Measurements from ENCODE around the gene PRKCB.

Gene PRKCB

GRCh38 chr16:23967775-23968174, 132.0 kb downstream of the PRKCB start:
- DNase-seq (ENCODE audit: low read depth, low spot score) = no peak
- CTCF ChIA-PET = no interaction called here
- POLR2A ChIA-PET = no interaction called here
- H3K4me3 ChIP-seq (ENCODE audit: low read depth, low read length) = no peak overlapping the region
- TF ChIP-seq, protein P1, sequence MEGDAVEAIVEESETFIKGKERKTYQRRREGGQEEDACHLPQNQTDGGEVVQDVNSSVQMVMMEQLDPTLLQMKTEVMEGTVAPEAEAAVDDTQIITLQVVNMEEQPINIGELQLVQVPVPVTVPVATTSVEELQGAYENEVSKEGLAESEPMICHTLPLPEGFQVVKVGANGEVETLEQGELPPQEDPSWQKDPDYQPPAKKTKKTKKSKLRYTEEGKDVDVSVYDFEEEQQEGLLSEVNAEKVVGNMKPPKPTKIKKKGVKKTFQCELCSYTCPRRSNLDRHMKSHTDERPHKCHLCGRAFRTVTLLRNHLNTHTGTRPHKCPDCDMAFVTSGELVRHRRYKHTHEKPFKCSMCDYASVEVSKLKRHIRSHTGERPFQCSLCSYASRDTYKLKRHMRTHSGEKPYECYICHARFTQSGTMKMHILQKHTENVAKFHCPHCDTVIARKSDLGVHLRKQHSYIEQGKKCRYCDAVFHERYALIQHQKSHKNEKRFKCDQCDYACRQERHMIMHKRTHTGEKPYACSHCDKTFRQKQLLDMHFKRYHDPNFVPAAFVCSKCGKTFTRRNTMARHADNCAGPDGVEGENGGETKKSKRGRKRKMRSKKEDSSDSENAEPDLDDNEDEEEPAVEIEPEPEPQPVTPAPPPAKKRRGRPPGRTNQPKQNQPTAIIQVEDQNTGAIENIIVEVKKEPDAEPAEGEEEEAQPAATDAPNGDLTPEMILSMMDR (IDR thresholded peaks at IDR 0.05; ENCODE audit: insufficient read depth, low read length, missing control alignments) = no peak

DNA sequence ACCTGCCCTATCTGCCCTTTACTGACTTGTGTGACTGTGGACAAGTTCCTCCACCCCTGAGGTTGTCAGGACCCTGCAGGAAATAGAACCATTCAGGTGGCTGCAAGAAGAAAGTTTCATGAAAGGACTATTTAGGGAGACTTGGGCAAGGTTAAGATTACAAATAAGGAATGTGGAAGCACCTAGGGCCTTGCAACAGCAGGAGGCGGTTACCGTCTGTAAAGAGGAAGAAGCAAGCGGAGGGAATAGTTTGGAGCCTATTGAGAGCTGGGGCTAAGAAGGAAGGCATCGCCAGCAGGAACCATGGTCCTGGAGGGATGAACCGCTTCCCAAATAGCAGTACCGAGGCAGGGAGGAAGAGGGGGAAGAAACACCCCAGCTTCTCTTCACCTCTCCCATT, 132.4 kb downstream of the PRKCB start:
- ChIA-PET CTCF (no interaction called here), POLR2A (no interaction called here)
- TF ChIP-seq, protein P1 (IDR thresholded peaks at IDR 0.05; ENCODE audit: insufficient read depth, low read length, missing control alignments) = no peak
- no peak overlapping the region for H3K4me3 ChIP-seq (ENCODE audit: low read depth, low read length)
- DNase-seq (ENCODE audit: low read depth, low spot score) = no peak

GRCh38 chr16:23969468-23970297, 133.9 kb downstream of the PRKCB start:
- DNase-seq (ENCODE audit: low read depth, low spot score) = no peak
- TF ChIP-seq, protein P1 (IDR thresholded peaks at IDR 0.05; ENCODE audit: insufficient read depth, low read length, missing control alignments) = no peak
- no peak overlapping the region for H3K4me3 ChIP-seq (ENCODE audit: low read depth, low read length)
- ChIA-PET CTCF (no interaction called here), POLR2A (no interaction called here)

DNA sequence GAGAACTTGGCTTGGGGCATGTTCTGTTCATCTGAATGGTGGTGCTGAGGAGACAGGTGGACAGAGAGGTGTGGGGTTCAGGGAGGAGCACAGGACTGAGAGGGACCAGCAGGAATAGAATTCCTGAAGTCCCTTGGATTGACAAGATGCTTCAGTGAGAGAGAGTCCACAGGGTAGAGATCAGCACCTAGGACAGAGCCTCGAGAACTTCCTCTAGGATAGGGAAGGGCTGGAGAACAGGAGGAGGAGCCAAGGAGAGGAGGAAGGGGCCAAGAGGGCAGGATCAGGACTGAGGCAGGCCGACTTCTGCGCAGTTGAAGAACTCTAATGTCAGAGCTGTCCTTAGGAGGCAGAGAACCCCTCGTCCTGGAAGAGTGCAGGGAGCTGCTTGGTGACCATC, 138.4 kb downstream of the PRKCB start:
- no peak overlapping the region for H3K4me3 ChIP-seq (ENCODE audit: low read depth, low read length)
- CTCF ChIA-PET = no interaction called here
- no peak for DNase-seq (ENCODE audit: low read depth, low spot score)
- TF ChIP-seq, protein P1 (IDR thresholded peaks at IDR 0.05; ENCODE audit: insufficient read depth, low read length, missing control alignments) = no peak
- POLR2A ChIA-PET = no interaction called here

DNA sequence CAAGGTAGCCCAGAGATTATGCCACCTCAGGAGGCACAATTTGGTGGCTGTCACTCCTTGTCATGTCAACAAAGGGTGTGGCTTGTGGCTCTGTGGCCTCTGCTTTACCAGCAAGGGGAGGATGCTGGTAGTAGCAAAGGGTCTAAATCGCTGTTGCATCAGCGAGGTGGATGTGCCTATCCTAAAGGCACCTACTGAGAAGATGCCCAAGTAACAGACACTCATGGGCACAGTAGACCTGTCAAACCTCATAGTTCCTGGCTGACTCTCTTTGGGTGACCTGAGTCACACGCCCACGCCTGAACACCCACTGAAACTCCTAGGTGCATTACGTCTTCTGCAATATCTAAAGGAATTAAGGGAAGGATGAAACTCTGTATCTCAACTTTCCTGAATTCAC, 139.5 kb downstream of the PRKCB start:
- ChIA-PET POLR2A (no interaction called here), CTCF (no interaction called here)
- TF ChIP-seq, protein P1 (IDR thresholded peaks at IDR 0.05; ENCODE audit: insufficient read depth, low read length, missing control alignments) = no peak
- no peak overlapping the region for H3K4me3 ChIP-seq (ENCODE audit: low read depth, low read length)
- DNase-seq (ENCODE audit: low read depth, low spot score) = no peak

- POLR2A ChIA-PET = no interaction called here
- no peak overlapping the region for H3K4me3 ChIP-seq (ENCODE audit: low read depth, low read length)
- CTCF ChIA-PET = no interaction called here
- DNase-seq (ENCODE audit: low read depth, low spot score) = no peak
- TF ChIP-seq, protein P1 (IDR thresholded peaks at IDR 0.05; ENCODE audit: insufficient read depth, low read length, missing control alignments) = no peak
These were observed 140.3 kb downstream of the PRKCB start for GRCh38 chr16:23976091-23976490.

All from AG04449 (cell line).